ENCODE measurements around the gene LEO1.

The LEO1 gene

GRCh38 chr15:51971375-51972133, at the start of gene LEO1:
Gene LEO1, minus strand, starts transcription at chr15:51971778. Its CDS starts 33 bp downstream, at chr15:51971745.
- peak; percentile 97 to 99 (median 99) for DNase-seq

DNA sequence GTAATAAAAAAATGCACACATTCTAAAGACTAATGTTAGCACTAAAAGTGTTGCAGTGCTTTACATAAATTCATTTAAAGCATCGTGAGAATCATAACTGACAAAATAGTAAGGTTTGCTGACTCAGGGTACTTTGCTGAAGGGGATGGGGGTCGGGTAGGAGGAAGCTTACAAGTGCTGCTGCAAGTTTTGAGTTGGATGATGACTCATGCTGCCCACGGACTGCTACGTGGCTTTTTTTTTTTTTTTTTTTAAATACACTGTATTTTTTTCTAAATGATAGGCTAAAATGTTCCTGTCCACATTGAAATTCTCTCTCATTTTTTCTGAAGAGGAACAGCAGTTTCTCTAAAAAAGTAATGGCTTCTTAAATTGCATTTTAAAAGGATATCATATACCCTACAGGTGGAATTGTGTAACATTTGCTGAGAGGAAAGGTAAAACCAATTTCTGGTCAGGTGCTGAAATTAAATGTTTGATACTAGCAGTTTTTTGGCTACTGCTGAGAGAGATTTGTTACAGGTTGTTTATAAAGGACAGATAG, 49.6 kb upstream of the LEO1 start:
- DNase-seq: peak; percentile 90 to 94 (median 94)

DNA sequence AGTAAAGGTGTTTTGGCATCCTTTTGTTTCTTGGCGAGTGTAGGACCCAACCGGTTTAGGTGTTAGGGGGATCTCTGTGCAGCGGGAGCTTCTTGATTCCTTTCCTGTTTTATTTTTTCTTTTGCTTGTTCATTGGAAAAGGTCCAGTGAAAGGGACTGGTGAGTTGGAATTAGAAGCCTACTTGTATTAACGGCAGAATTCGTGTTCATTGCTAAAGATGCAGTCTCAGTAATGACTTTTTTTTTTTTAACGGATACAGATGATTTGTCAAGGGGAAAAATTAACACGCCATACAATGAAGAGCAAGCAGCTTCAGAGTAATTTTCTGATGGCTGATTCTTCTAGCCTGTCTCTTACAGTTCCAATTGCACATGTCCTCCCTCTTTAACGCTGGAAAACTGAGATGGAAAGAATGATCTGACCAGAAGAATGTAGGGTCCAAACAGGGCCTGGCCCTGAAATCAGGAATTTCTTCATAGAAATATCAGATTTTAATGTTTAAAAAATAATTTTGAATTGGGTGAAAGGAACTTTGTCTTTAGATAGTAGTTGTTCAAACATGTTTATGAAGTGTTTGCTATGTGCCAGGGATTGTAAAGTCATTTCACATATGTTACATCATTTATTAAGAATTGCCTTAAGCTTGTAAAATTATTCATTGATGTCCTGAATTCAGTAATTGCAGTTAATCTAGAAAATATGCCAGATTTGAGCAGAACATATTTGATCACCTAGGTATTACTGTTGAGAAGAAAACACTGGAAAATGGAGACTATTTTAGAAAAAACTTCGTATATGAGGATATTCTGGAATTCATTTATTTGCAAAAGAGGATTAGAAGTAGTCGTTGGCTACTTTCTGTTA, 48.9 kb upstream of the LEO1 start:
- peak in 2 of 3 donors; percentile 29 to 33 for DNase-seq

GRCh38 chr15:52019394-52020220, 48.0 kb upstream of the LEO1 start:
- DNase-seq: peak; percentile 96 to 97 (median 97)

DNA sequence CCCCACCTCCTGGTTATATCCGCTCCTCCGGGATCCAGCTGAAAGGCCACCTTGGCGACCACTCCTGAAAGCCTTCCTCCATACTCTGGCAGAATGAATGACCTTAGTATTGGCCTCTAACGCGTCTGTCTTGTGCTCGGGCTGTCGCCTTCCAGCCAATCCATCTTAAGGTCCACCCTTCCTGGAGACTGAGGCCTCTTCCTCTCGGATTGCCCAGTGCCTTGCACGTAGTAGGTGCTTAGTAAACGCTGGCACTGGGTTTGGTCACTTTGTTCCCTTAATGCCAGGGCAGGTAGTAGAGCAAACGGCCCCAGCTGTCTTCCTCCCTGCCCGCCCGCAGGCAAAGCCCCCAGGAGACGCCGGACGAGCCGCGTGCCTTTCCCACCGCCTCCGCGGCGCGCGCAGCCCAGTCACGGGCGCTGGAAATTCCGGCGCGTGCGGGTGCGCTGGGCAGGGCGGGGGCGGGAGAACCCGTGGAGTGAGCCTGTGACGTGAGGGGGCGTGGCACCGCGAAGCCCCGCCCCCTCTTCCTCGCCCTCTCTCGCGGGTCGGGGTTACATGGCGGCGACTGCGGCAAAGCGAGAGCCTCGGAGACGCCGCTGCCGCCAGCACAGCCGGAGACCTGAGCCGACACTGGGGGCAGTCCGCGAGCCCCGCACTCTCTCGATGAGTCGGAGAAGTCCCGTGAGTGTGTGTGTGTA, 47.3 kb upstream of the LEO1 start, which contains the start of gene MAPK6:
MAPK6 (plus strand) TSS at position 527 of the 701 bp plus-strand sequence. CDS start 27,242 bp downstream, outside the sequence.
- DNase-seq: peak; percentile 96 to 99 (median 99)

- no peak for DNase-seq
These were observed 46.7 kb upstream of the LEO1 start for GRCh38 chr15:52018244-52018643.

GRCh38 chr15:52016316-52016715, 44.7 kb upstream of the LEO1 start:
- no peak for DNase-seq

- peak in 2 of 3 donors; percentile 37 to 38 for DNase-seq
These were observed 43.0 kb upstream of the LEO1 start for GRCh38 chr15:52014616-52015015.

DNA sequence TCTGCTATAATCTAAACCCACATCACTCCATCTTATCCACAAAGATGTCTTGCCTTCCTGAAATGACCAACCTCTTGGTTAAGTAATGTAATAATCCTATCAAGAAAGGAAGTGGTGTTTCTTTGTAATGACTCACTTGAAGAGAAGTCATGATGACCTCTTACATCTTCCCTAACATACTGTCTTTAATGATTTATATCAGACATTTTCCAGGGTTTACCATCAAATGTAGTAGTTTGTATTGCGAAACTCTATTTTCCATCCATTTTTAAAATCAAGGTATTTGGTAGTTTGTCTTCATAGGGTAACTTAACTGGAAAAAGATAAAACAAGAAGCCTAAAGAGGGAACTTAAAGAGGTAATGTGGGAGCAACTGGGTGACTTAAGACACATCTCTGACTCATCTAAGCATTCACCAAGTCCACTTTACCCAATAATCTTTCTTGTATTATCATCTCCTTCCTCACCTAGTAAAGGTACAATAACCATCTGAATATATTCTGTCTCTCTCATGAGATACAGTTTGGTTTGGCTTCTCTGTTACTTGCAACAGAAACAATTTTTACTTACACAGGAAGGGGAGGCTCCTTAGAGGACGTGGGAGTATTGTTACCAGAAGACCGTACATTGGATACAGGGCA, 41.7 kb upstream of the LEO1 start:
- DNase-seq: peak; percentile 60 to 90 (median 87)

DNA sequence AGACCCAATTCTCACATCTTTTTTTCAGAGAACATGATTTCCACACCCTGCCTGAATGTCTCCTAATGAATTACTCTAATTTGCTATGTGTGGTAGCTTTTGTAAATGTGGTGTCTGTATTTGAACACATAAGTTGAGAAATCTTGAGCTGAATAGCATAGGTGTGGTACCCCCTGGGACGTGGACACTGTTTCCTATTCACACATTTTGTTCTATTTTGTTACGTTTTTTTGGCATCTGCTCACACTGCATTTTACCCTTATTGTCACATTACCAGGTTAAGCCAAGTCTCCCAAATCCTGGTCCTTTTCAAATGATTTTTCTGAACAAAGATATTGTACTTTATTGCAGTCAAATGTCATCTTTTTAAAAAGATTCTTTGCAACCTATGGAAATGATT, 40.6 kb upstream of the LEO1 start:
- no peak for DNase-seq

DNA sequence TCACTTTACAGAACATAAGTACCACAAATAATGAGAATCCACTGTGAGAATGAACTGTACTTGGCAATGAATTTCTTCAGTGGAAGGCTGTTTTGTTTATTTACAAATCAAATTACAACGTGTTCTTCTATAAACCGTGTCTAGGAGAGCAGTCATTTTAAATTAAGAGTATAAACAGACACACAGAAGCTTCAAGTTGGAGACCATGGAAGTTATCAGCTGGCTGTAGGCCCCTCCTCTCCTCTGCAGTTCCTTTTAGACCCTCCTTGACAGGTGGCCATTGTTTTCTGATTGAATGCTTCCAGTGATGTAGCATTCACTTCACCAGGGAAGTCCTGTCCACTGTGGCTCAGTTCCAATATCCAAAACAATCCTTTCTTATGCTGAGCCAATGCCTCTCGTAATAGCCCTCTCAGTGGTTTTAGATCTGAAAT, 40.1 kb upstream of the LEO1 start:
- DNase-seq: no peak

DNA sequence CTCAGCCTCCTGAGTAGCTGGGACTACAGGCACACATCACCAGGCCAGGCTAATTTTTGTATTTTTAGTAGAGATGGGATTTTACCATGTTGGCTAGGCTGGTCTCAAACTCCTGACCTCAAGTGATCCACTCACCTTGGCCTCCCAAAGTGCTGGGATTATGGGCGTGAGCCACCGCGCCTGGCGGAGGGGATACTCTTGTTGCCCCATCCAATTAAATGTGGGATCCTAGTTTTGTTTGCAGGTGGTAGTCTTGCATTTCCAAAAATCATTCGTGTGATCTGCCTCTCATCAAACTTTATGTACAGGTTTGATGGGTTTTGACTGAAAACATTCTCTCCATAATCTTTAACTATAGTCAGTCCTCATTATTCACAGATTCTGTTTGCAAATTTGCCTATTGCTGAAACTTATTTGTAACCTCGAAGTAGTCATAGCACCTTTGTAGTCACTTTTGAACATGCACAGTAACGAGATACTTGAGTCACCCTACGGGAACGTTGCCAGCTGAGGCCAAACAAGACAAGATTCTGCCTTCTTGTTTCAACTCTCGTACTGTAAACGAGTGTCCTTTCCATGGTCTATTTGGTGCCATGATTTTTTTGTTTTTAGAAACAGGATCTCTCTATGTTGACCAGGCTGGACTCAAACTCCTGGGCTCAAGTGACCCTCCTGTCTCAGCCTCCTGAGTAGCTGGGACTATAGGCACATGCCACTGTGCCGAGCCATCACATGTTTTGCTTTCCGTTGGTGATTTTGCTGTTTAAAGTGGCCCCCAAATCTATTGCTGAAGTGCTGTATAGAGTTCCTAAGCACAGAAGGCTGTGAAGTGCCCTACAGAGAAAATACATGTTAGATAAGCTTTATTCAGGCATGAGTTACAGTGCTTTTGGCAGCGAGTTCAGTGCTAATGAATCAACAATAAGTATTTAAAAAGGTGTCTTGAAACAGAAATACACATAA, 39.3 kb upstream of the LEO1 start:
- peak; percentile 18 to 82 (median 43) for DNase-seq

DNA sequence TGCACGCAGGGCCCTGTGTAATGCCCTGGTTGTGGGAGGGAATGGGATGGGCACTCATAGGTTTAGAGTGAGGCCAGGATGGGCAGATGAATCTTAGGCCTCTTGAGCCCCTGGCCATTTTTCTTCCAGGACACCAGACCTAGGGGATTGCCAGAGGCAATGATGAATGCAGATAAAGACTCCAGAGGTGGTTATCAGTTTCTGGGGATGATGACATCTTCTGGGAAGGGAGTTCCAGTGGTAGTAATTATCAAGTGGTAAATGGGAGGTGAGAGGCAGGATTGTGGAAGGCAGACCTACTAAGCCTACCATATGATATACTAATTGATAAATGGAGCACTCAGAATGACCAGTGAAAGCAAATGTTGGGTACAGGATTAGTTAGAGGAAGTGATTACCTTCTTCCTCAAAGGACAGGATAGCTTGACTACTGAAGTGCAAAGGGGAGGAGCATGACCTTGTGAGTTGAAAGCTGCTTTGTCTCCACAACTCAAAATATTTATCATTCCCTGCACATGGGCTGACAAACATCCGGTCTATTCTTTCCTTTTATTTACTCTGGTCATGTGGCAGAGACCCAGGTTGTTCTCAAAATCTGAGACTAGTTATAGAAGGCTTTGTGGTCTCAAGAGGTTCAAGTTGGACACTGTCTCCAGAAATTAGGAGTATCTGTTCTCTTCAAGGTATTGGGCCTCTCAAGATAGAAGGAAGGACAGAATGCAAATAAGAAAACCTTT, 37.3 kb upstream of the LEO1 start:
- DNase-seq: peak; percentile 11 to 31 (median 29)

DNA sequence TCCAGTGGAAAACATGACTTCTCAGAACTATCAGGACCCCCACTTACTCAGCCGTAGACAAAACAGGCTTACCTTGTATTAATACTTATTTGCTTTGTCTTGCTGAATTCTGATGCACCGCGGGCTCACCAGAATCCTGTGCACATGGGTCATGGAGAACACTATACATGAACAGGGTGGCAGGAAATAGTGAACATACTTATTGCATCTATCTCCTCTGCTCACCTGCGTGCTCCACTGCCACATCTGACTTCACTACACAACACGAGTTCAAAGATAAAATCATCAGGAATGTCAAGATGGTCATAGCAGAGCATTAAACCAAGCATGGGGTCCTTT, 36.8 kb upstream of the LEO1 start:
- no peak for DNase-seq

DNA sequence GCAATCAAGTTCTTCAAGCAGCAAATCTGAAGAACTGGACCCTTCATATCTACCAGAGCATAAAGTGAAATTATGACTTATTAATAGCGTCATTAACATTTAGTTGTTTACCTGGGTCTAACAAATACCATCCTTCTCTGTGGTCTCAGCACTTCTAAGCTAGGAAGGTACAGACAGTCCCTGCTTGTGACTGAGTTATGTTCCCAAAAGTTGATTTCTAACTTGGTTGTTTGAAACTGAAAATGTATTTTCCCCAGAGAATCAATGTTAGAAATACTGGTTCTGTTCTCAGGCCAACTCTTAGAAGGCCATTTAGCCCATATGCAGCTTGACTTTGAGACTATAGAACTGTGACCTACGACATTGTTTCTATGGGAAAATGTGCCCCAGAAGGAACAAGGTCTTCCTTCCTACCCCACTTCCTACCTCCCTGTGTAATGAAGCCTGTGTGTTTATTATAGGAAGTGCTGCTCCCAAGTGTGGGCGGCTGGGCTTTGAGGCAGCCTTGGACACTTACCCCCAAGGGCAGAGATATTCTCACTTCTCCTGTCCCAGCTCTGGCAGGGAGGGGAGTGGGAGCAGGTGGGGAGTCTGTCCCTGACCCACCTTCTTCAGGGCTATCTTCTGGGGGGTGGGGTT, 35.2 kb upstream of the LEO1 start:
- DNase-seq: peak; percentile 61 to 69 (median 66)

- peak; percentile 54 to 81 (median 76) for DNase-seq
These were observed 34.4 kb upstream of the LEO1 start for GRCh38 chr15:52005748-52006701.

DNA sequence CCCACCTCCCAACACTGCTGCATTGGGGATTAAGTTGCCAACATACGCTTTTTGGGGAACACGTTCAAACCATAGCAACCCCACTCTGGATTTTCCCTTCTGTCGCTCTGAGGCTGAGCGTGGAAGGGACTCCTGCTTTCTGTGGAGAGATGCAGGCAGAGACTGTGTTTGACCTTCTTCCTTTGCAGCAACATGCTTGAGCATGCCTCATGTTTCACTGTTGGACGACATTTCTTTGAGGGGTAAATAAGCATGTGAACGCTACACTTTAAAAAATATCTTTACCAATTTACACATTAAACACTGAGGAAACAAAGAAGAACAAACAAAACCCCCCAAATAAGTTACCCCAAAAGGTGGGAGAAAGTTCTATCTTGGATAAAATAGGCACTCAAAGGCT, 33.2 kb upstream of the LEO1 start:
- DNase-seq: no peak

DNA sequence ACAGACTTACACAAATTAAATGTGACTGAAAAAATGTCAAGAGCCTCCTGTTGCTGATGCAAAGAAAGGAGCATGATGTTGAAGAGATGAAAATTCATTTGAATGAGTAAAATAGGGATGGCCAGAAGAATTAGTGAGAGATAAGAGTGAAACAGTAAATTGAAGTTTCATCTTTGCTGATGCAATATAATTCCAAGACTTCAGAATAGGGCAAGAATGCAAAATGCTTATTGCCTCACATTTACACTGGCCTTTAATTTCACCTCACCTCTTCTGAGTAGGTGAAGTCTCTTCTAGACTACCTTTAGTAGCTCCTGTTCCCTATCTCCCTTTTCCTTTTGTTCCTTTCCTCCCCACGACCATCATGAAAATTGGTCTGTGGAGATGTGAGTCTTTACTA, 32.1 kb upstream of the LEO1 start:
- DNase-seq: no peak

All from suppressor macrophage treated with lipopolysaccharide for 1 hour (primary cell).